ENCODE results near the gene CACUL1. TPM values are rescaled to one million over a fixed set of nuclear protein-coding genes. Genes with fewer than 3 reads are reported as not detected.
A peak's percentile ranks its signal among the peaks of the same experiment; 100 is the strongest.

CACUL1 gene
- total and polyA plus RNA-seq, 9 of the 15 experiments (the other 6 are each of a cell fraction or from before 2014, with no cell fraction given) = 4.5 to 17.1 (median 13.5) TPM

GRCh38 chr10:118704711-118705110, 50.1 kb downstream of the CACUL1 start:
- FAIRE-seq (no peak), DNase-seq (ENCODE audit: extremely low read depth in 1 of 4, low spot score in 3 of 4) (no peak), ATAC-seq (no peak)
- intact Hi-C loops (cut with micrococcal nuclease) = no loop called here
- CTCF ChIA-PET (ENCODE audit: low intra/inter-chr PET ratio) = no interaction called here
- TF ChIP-seq JUNB (CRISPR knock-in tag; conservative IDR thresholded peaks at IDR 0.05) = no peak
- no TSS peak for BruUV-seq (replicated peaks)
- Histone ChIP-seq H3K9me1 (ENCODE audit: control insufficient read depth, insufficient read depth, low read length) (no peaks in the 10 kb centered on the region), H2AFZ (ENCODE audit: low read depth, low read length) (no peak overlapping the region), H3K9me3 (replicated peaks; ENCODE audit: control insufficient read depth, insufficient read depth, low read depth, low read length) (no peaks in the 10 kb centered on the region), H3K4me3 (no peak overlapping the region), H3K79me2 (ENCODE audit: control insufficient read depth, insufficient read depth, low read length) (no peaks in the 10 kb centered on the region; the same call in 2 of the 3 replicates), H3K27ac (ENCODE audit: extremely low read depth, low read depth, low read length) (no peak overlapping the region), H3K27me3 (ENCODE audit: control insufficient read depth in 2 of 2, insufficient read depth in 2 of 2, low read length in 2 of 2) (no peaks in the 10 kb centered on the region), H3K4me2 (ENCODE audit: insufficient read depth, low read length) (no peak overlapping the region), H3K36me3 (ENCODE audit: control insufficient read depth, insufficient read depth, low read length) (peaks cover 27% of the 10 kb centered on the region; the same call in 2 of the 3 replicates), H4K20me1 (replicated peaks; ENCODE audit: control insufficient read depth, insufficient read depth, low read length) (no peaks in the 10 kb centered on the region), H3K4me1 (replicated peaks in 1 of 2; ENCODE audit: control insufficient read depth in 2 of 2, insufficient read depth in 2 of 2, low read length in 2 of 2) (peaks cover 0 to under 1% of the 10 kb centered on the region in 2 experiments; a peak in 1 of 5 replicates), H3K9ac (ENCODE audit: insufficient read depth in 1 of 2, low read depth in 2 of 2, low read length in 2 of 2) (no peak overlapping the region)
- POLR2A ChIA-PET = interaction anchor here (1.0 kb wide), 1 partner anchor 10 kb away, joined by 4 read pairs; no protein-coding TSS in a partner anchor
- in situ Hi-C loops (cut with MboI) = no loop called here
- WGBS (ENCODE audit: insufficient coverage, low coverage, missing lambda C conversion rate) = 89% methylated on average over 6 of the region's 6 CpGs

- no peaks in the 10 kb centered on the region for H3K27me3 ChIP-seq (ENCODE audit: control insufficient read depth in 2 of 2, insufficient read depth in 2 of 2, low read length in 2 of 2)
- H3K9ac ChIP-seq (ENCODE audit: insufficient read depth in 1 of 2, low read depth in 2 of 2, low read length in 2 of 2) = no peak overlapping the region
- FAIRE-seq (no peak), DNase-seq (ENCODE audit: extremely low read depth in 1 of 4, low spot score in 3 of 4) (no peak), ATAC-seq (no peak)
- TF ChIP-seq YY1 (IDR thresholded peaks at IDR 0.05; ENCODE audit: borderline replicate concordance in 1 of 3, control insufficient read depth in 1 of 3, extremely low read depth in 1 of 3, insufficient read depth in 3 of 3, insufficient read length in 1 of 3, insufficient replicate concordance in 2 of 3, low read depth in 1 of 3, low read length in 2 of 3) (no peak), PRDM10 (IDR thresholded peaks at IDR 0.05; ENCODE audit: partially characterized antibody) (peak; percentile 53), ASH1L (IDR thresholded peaks at IDR 0.05; ENCODE audit: borderline replicate concordance, low read depth, partially characterized antibody) (no peak), MCM5 (IDR thresholded peaks at IDR 0.05; ENCODE audit: low read depth) (no peak)
- H3K36me3 ChIP-seq (ENCODE audit: control insufficient read depth, insufficient read depth, low read length) = peaks cover 20% of the 10 kb centered on the region; the same call in 2 of the 3 replicates
- H4K20me1 ChIP-seq (replicated peaks; ENCODE audit: control insufficient read depth, insufficient read depth, low read length) = no peaks in the 10 kb centered on the region
- CTCF ChIA-PET (ENCODE audit: low intra/inter-chr PET ratio) = no interaction called here
- no peak overlapping the region for H3K4me3 ChIP-seq
- H3K4me2 ChIP-seq (ENCODE audit: insufficient read depth, low read length) = no peak overlapping the region
- peaks cover 6 to 8% of the 10 kb centered on the region in 2 experiments; a peak in 2 of 5 replicates for H3K4me1 ChIP-seq (replicated peaks in 1 of 2; ENCODE audit: control insufficient read depth in 2 of 2, insufficient read depth in 2 of 2, low read length in 2 of 2)
- no peaks in the 10 kb centered on the region for H3K9me3 ChIP-seq (replicated peaks; ENCODE audit: control insufficient read depth, insufficient read depth, low read depth, low read length)
- no peaks in the 10 kb centered on the region; the same call in 2 of the 3 replicates for H3K79me2 ChIP-seq (ENCODE audit: control insufficient read depth, insufficient read depth, low read length)
- POLR2A ChIA-PET = no interaction called here
- no TSS peak for BruUV-seq (replicated peaks)
- H3K9me1 ChIP-seq (ENCODE audit: control insufficient read depth, insufficient read depth, low read length) = no peaks in the 10 kb centered on the region
- intact Hi-C loops (cut with micrococcal nuclease) = no loop called here
- 82% methylated on average over 8 of the region's 8 CpGs for WGBS (ENCODE audit: insufficient coverage, low coverage, missing lambda C conversion rate)
- in situ Hi-C loops (cut with MboI) = no loop called here
- H2AFZ ChIP-seq (ENCODE audit: low read depth, low read length) = no peak overlapping the region
- H3K27ac ChIP-seq (ENCODE audit: extremely low read depth, low read depth, low read length) = no peak overlapping the region
These were observed 53.0 kb downstream of the CACUL1 start for GRCh38 chr10:118701529-118702323.

Data from K562 (cell line).